BLaER1 treated with 17β-estradiol and CSF1 and Interleukin-3, amounts not matched to agents 10 nM and 100 nM (cell line): ENCODE data around the gene PVR.

Source experiments
- H3K27ac ChIP-seq, 11 experiments: shearing (Covaris generic); formaldehyde crosslinking; 2 replicates each; pipeline ENCODE4 v1.8.1; 2022
- H3K27me3 ChIP-seq, 11 experiments: shearing (Covaris generic); formaldehyde crosslinking; 2 replicates each; pipeline ENCODE4 v1.8.1; 2022
- H3K36me3 ChIP-seq, 11 experiments: shearing (Covaris generic); formaldehyde crosslinking; 2 replicates each; pipeline ENCODE4 v1.8.1; 2022
- H3K4me1 ChIP-seq, 10 experiments: shearing (Covaris generic); formaldehyde crosslinking; 2 replicates each; pipeline ENCODE4 v1.8.1; 2022
- H3K4me2 ChIP-seq, 11 experiments: shearing (Covaris generic); formaldehyde crosslinking; 2 replicates each; pipeline ENCODE4 v1.8.1; 2022
- H3K4me3 ChIP-seq, 10 experiments: shearing (Covaris generic); formaldehyde crosslinking; 2 replicates each; pipeline ENCODE4 v1.8.1; 2022
- H3K9ac ChIP-seq, 11 experiments: shearing (Covaris generic); formaldehyde crosslinking; 2 replicates each; pipeline ENCODE4 v1.8.1; 2022
- H3K9me3 ChIP-seq, 11 experiments: shearing (Covaris generic); formaldehyde crosslinking; replicated peaks in 1 of 11; 2 replicates each; pipeline ENCODE4 v1.8.1; 2022
- H4K20me1 ChIP-seq, 11 experiments: shearing (Covaris generic); formaldehyde crosslinking; 2 replicates each; pipeline ENCODE4 v1.8.1; 2022
- Cebpa-rat ChIP-seq, 11 experiments: shearing (Covaris generic); IDR thresholded peaks; 2 replicates each; pipeline ENCODE4 v1.8.1; 2022

Gene PVR

GRCh38 chr19:44696939-44697669 lies 53.4 kb downstream of the PVR start:
- H3K27ac ChIP-seq = no peak overlapping the region; a peak in 1 of 22 replicates
- no peaks in the 10 kb centered on the region for H3K36me3 ChIP-seq
- H3K4me1 ChIP-seq = peaks cover 21 to 51% (median 31%) of the 10 kb centered on the region in 10 experiments
- H3K4me3 ChIP-seq = no peak overlapping the region
- H3K4me2 ChIP-seq = peak overlapping the region; percentile 31 to 88 (median 74); a peak in 21 of 22 replicates
- H3K27me3 ChIP-seq = 0 out of 22 replicates have a peak, but pooled peaks cover 0 to 4% (median 0%) of the 10 kb centered on the region in 11 experiments
- no peak for TF ChIP-seq Cebpa-rat (IDR thresholded peaks at IDR 0.05)
- H3K9ac ChIP-seq = peak overlapping the region in 7 of 11 experiments; percentile 16 to 52 (median 33); a peak in 8 of 22 replicates
- no peaks in the 10 kb centered on the region for H3K9me3 ChIP-seq
- no peaks in the 10 kb centered on the region for H4K20me1 ChIP-seq

GRCh38 chr19:44697670-44698034 lies 53.9 kb downstream of the PVR start:
- no peak overlapping the region; a peak in 1 of 22 replicates for H3K27ac ChIP-seq

GRCh38 chr19:44698492-44699201 lies 54.9 kb downstream of the PVR start, which contains the start of gene CEACAM16:
Gene CEACAM16 (plus strand): TSS chr19:44699151. CDS start chr19:44701457, 2,306 bp downstream.
- Histone ChIP-seq H3K9me3 (no peaks in the 10 kb centered on the region), H3K4me2 (peak within 1 kb of the TSS in 9 of 11 experiments; percentile 39 to 88 (median 76); a peak in 17 of 22 replicates), H3K36me3 (no peaks in the 10 kb centered on the region), H3K4me1 (peaks cover 12 to 40% (median 23%) of the 10 kb centered on the region in 10 experiments), H3K4me3 (no peak within 1 kb of the TSS), H3K27me3 (0 out of 22 replicates have a peak, but pooled peaks cover 0 to 4% (median 0%) of the 10 kb centered on the region in 11 experiments), H3K9ac (peak within 1 kb of the TSS in 4 of 11 experiments; percentile 16 to 47 (median 22); a peak in 1 of 22 replicates), H3K27ac (no peak within 1 kb of the TSS; a peak in 1 of 22 replicates), H4K20me1 (no peaks in the 10 kb centered on the region)
- TF ChIP-seq Cebpa-rat (IDR thresholded peaks at IDR 0.05) = no peak

More at GRCh38 chr19:44697670-44698034, 53.9 kb downstream of the PVR start:
- Histone ChIP-seq H3K4me1 (peaks cover 15 to 46% (median 25%) of the 10 kb centered on the region in 10 experiments), H4K20me1 (no peaks in the 10 kb centered on the region), H3K4me3 (no peak overlapping the region), H3K9ac (peak overlapping the region in 7 of 11 experiments; percentile 16 to 52 (median 33); a peak in 9 of 22 replicates), H3K36me3 (no peaks in the 10 kb centered on the region), H3K27me3 (0 out of 22 replicates have a peak, but pooled peaks cover 0 to 4% (median 0%) of the 10 kb centered on the region in 11 experiments), H3K9me3 (no peaks in the 10 kb centered on the region), H3K4me2 (peak overlapping the region; percentile 31 to 88 (median 74); a peak in 21 of 22 replicates)
- TF ChIP-seq Cebpa-rat (IDR thresholded peaks at IDR 0.05) = no peak

- H3K27me3 ChIP-seq = 0 out of 22 replicates have a peak, but pooled peaks cover 0 to 4% (median 0%) of the 10 kb centered on the region in 11 experiments
- no peak overlapping the region for H3K4me2 ChIP-seq
- peaks cover 12 to 27% (median 23%) of the 10 kb centered on the region in 10 experiments for H3K4me1 ChIP-seq
- no peaks in the 10 kb centered on the region for H3K9me3 ChIP-seq
- H3K9ac ChIP-seq = no peak overlapping the region
- no peaks in the 10 kb centered on the region for H4K20me1 ChIP-seq
- no peak overlapping the region for H3K27ac ChIP-seq
- no peaks in the 10 kb centered on the region for H3K36me3 ChIP-seq
- H3K4me3 ChIP-seq = no peak overlapping the region
- TF ChIP-seq Cebpa-rat (IDR thresholded peaks at IDR 0.05) = no peak
Measured at GRCh38 chr19:44700547-44700946, 56.8 kb downstream of the PVR start.

- Histone ChIP-seq H3K4me2 (no peak overlapping the region), H3K4me1 (peaks cover 12 to 24% (median 21%) of the 10 kb centered on the region in 10 experiments), H3K4me3 (no peak overlapping the region), H3K36me3 (no peaks in the 10 kb centered on the region), H3K9ac (no peak overlapping the region), H4K20me1 (no peaks in the 10 kb centered on the region), H3K9me3 (no peaks in the 10 kb centered on the region), H3K27ac (no peak overlapping the region), H3K27me3 (0 out of 22 replicates have a peak, but pooled peaks cover 0 to 4% (median 0%) of the 10 kb centered on the region in 11 experiments)
- no peak for TF ChIP-seq Cebpa-rat (IDR thresholded peaks at IDR 0.05)
Measured at GRCh38 chr19:44701228-44701627, 57.5 kb downstream of the PVR start.

- H4K20me1 ChIP-seq = no peaks in the 10 kb centered on the region
- H3K4me1 ChIP-seq = peaks cover 3 to 12% (median 10%) of the 10 kb centered on the region in 10 experiments
- H3K4me2 ChIP-seq = no peak overlapping the region
- H3K27ac ChIP-seq = no peak overlapping the region
- no peak overlapping the region for H3K9ac ChIP-seq
- no peak overlapping the region for H3K4me3 ChIP-seq
- H3K9me3 ChIP-seq = no peaks in the 10 kb centered on the region
- H3K36me3 ChIP-seq = no peaks in the 10 kb centered on the region
- no peaks in the 10 kb centered on the region for H3K27me3 ChIP-seq
- TF ChIP-seq Cebpa-rat (IDR thresholded peaks at IDR 0.05) = no peak
Measured at GRCh38 chr19:44702551-44703176, 59.0 kb downstream of the PVR start.

- TF ChIP-seq Cebpa-rat (IDR thresholded peaks at IDR 0.05) = no peak
- Histone ChIP-seq H3K4me3 (no peak overlapping the region), H3K4me2 (no peak overlapping the region), H3K36me3 (no peaks in the 10 kb centered on the region), H3K4me1 (peaks cover 0 to 3% (median 1%) of the 10 kb centered on the region in 10 experiments; a peak in 6 of 20 replicates), H3K9ac (no peak overlapping the region), H3K27me3 (no peaks in the 10 kb centered on the region), H3K27ac (no peak overlapping the region), H3K9me3 (no peaks in the 10 kb centered on the region), H4K20me1 (no peaks in the 10 kb centered on the region)
Measured at GRCh38 chr19:44703336-44704078, 59.8 kb downstream of the PVR start.

- Histone ChIP-seq H3K36me3 (no peaks in the 10 kb centered on the region), H3K9me3 (no peaks in the 10 kb centered on the region), H4K20me1 (no peaks in the 10 kb centered on the region), H3K9ac (no peak overlapping the region), H3K4me3 (no peak overlapping the region), H3K27ac (no peak overlapping the region), H3K4me1 (peaks cover 0 to 3% (median 1%) of the 10 kb centered on the region in 10 experiments; a peak in 7 of 20 replicates), H3K27me3 (no peaks in the 10 kb centered on the region), H3K4me2 (no peak overlapping the region)
- TF ChIP-seq Cebpa-rat (IDR thresholded peaks at IDR 0.05) = no peak
Measured at GRCh38 chr19:44704982-44705381, 61.3 kb downstream of the PVR start.
